Trophoblast cell (in vitro differentiated cells and primary cell): ENCODE data around the gene PPFIBP2.

Experiments used
- DNase-seq, 2 donors: peaks; one replicate each; pipeline ENCODE4 v3.0.0-alpha.2; 2016
- H2AFZ ChIP-seq: 2 replicates; pipeline ENCODE4 v1.6.1; 2013; ENCODE audit warnings: low read length, moderate library complexity, mild to moderate bottlenecking; ENCODE audit not compliant: insufficient read depth, poor library complexity
- H2AK5ac ChIP-seq: 2 replicates; pipeline ENCODE4 v1.6.1; 2013; ENCODE audit warnings: mild to moderate bottlenecking, low read length
- H2BK120ac ChIP-seq: 2 replicates; pipeline ENCODE4 v1.6.1; 2013; ENCODE audit warnings: low read length, mild to moderate bottlenecking, moderate library complexity; ENCODE audit not compliant: insufficient read depth, poor library complexity
- H2BK12ac ChIP-seq: 2 replicates; pipeline ENCODE4 v1.6.1; 2013; ENCODE audit warnings: mild to moderate bottlenecking, low read length, moderate library complexity
- H2BK5ac ChIP-seq: 2 replicates; pipeline ENCODE4 v1.6.1; 2013; ENCODE audit warnings: low read length, low read depth, moderate library complexity, mild to moderate bottlenecking; ENCODE audit not compliant: poor library complexity
- H3K14ac ChIP-seq: 2 replicates; pipeline ENCODE4 v1.6.1; 2013; ENCODE audit warnings: mild to moderate bottlenecking, low read length
- H3K18ac ChIP-seq: 2 replicates; pipeline ENCODE4 v1.6.1; 2013; ENCODE audit warnings: mild to moderate bottlenecking, low read length
- H3K23ac ChIP-seq: 2 replicates; pipeline ENCODE4 v1.6.1; 2013; ENCODE audit warnings: low read length
- H3K27ac ChIP-seq: 2 replicates; pipeline ENCODE4 v1.5.1; 2013; ENCODE audit warnings: low read depth, mild to moderate bottlenecking, inconsistent platforms, low read length, moderate library complexity
- H3K27me3 ChIP-seq: 2 replicates; pipeline ENCODE4 v1.6.1; 2013; ENCODE audit warnings: inconsistent platforms, mild to moderate bottlenecking, low read length, moderate library complexity; ENCODE audit not compliant: insufficient read depth
- H3K36me3 ChIP-seq, 2 experiments: 1 replicate in 1 of 2; 2 replicates in 1 of 2; pipeline ENCODE4 v1.6.1; 2013; ENCODE audit warnings: low read length in 2 of 2, mild to moderate bottlenecking in 2 of 2, moderate library complexity in 1 of 2; ENCODE audit not compliant: insufficient read depth in 2 of 2, control insufficient read depth in 1 of 2
- H3K4ac ChIP-seq: 2 replicates; pipeline ENCODE4 v1.6.1; 2013; ENCODE audit warnings: low read depth, mild to moderate bottlenecking, low read length, moderate library complexity
- H3K4me1 ChIP-seq, 2 experiments: 1 replicate in 1 of 2; 2 replicates in 1 of 2; pipeline ENCODE4 v1.6.1; 2013; ENCODE audit warnings: low read length in 2 of 2, mild to moderate bottlenecking in 2 of 2, moderate library complexity in 1 of 2; ENCODE audit not compliant: insufficient read depth in 2 of 2, control insufficient read depth in 1 of 2
- H3K4me2 ChIP-seq: 2 replicates; pipeline ENCODE4 v1.6.1; 2013; ENCODE audit warnings: inconsistent platforms, mild to moderate bottlenecking, low read length, moderate library complexity
- H3K4me3 ChIP-seq: 2 replicates; pipeline ENCODE4 v1.5.1; 2013; ENCODE audit warnings: mild to moderate bottlenecking, low read depth, low read length, inconsistent platforms
- H3K79me1 ChIP-seq: one replicate; pipeline ENCODE4 v1.6.1; 2013; ENCODE audit warnings: low read length
- H3K79me2 ChIP-seq: 2 replicates; pipeline ENCODE4 v1.6.1; 2013; ENCODE audit warnings: low read length, mild to moderate bottlenecking; ENCODE audit not compliant: control insufficient read depth, insufficient read depth, poor library complexity
- H3K9ac ChIP-seq: 2 replicates; pipeline ENCODE4 v1.6.1; 2013; ENCODE audit warnings: mild to moderate bottlenecking, low read length
- H3K9me3 ChIP-seq: 2 replicates; pipeline ENCODE4 v1.6.1; 2013; ENCODE audit warnings: low read depth, mild to moderate bottlenecking, control low read depth, inconsistent platforms, low read length; ENCODE audit not compliant: insufficient read depth
- H4K12ac ChIP-seq: 2 replicates; pipeline ENCODE4 v1.6.1; 2013; ENCODE audit warnings: low read depth, mild to moderate bottlenecking, low read length, moderate library complexity
- H4K8ac ChIP-seq: 2 replicates; pipeline ENCODE4 v1.6.1; 2013; ENCODE audit warnings: low read depth, mild to moderate bottlenecking, low read length, moderate library complexity
- H4K91ac ChIP-seq: one replicate; pipeline ENCODE4 v1.6.1; 2013; ENCODE audit warnings: low read depth, mild to moderate bottlenecking, low read length, moderate library complexity
- WGBS: extraction: QIAGEN DNeasy Blood & Tissue Kit; methylation state at CpG from one replicate; pipeline ENCODE4 v1.1.7; 2013; ENCODE audit warnings: missing lambda C conversion rate; ENCODE audit not compliant: insufficient read length, insufficient coverage; ENCODE audit errors: extremely low coverage; 5-methylcytosine and 5-hydroxymethylcytosine counted together

Gene PPFIBP2

DNA sequence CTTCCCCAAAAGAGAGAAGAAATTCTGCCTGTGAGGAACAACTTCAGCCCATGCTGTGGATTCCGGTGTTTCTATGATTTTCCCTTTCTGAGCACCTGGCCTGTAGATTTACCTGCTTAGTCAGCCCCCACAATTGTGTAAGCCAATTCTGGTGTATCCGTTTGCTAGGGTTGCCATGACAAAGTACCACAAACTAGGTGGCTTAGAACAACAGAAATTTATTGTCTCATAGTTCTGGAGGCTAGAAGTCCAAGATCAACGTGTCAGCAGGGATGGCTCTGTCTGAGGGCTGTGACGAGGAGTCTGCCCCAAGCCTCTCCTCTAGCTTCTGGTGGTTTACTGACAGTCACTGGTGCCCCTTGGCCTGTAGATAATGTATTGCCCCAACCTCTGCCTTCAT, 175.4 kb downstream of the PPFIBP2 start:
- WGBS: no CpG with 5 or more reads among the region's 4 CpGs
- H3K23ac ChIP-seq: no peak overlapping the region

DNA sequence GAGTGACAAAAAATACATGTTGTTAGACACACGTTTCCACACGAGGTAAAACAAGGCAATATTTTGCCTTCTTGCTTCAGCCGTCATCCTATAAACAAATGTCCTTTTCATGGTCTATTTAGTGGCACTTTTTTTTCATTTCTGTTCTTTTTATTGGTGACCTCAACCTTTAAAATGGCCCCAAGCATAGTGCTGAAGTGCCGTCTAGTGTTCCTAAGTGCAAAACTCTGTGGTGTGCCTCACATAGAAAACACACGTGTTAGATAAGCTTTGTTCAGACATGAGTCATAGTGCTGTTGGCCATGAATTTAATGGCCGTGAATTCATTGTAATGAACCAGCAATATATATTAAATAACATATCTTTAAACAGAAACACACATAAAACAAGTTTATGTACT, 176.8 kb downstream of the PPFIBP2 start:
- no peak overlapping the region for H2BK5ac ChIP-seq
- H2BK120ac ChIP-seq: no peak overlapping the region
- no CpG with 5 or more reads among the region's 6 CpGs for WGBS
- H3K14ac ChIP-seq: no peak overlapping the region
- H3K27me3 ChIP-seq: no peaks in the 10 kb centered on the region
- H3K9ac ChIP-seq: no peak overlapping the region
- H3K18ac ChIP-seq: no peak overlapping the region
- H3K4me2 ChIP-seq: no peak overlapping the region
- H4K91ac ChIP-seq: no peak overlapping the region
- H2BK12ac ChIP-seq: no peak overlapping the region
- H3K4me3 ChIP-seq: no peak overlapping the region
- H3K36me3 ChIP-seq: no peaks in the 10 kb centered on the region
- no peak overlapping the region for H4K12ac ChIP-seq
- no peak for DNase-seq
- no peak overlapping the region for H3K4ac ChIP-seq
- H3K23ac ChIP-seq: no peak overlapping the region
- no peaks in the 10 kb centered on the region for H3K79me2 ChIP-seq
- no peak overlapping the region for H2AK5ac ChIP-seq
- H3K79me1 ChIP-seq: no peaks in the 10 kb centered on the region
- H3K27ac ChIP-seq: no peak overlapping the region
- no peak overlapping the region for H2AFZ ChIP-seq
- no peaks in the 10 kb centered on the region for H3K9me3 ChIP-seq
- H4K8ac ChIP-seq: no peak overlapping the region
- peaks cover 0 to 3% of the 10 kb centered on the region in 2 experiments for H3K4me1 ChIP-seq

More for the DNA sequence above, 175.4 kb downstream of the PPFIBP2 start:
- H3K9me3 ChIP-seq: no peaks in the 10 kb centered on the region
- no peak overlapping the region for H2BK5ac ChIP-seq
- no peak overlapping the region for H3K4me2 ChIP-seq
- H3K18ac ChIP-seq: no peak overlapping the region
- no peak overlapping the region for H3K27ac ChIP-seq
- H3K9ac ChIP-seq: no peak overlapping the region
- no peak overlapping the region for H2BK120ac ChIP-seq
- H4K8ac ChIP-seq: no peak overlapping the region
- H3K14ac ChIP-seq: no peak overlapping the region
- H4K91ac ChIP-seq: no peak overlapping the region
- peak; percentile 54 to 73 for DNase-seq
- no peak overlapping the region for H2AFZ ChIP-seq
- H3K4me3 ChIP-seq: no peak overlapping the region
- H4K12ac ChIP-seq: no peak overlapping the region
- H3K79me1 ChIP-seq: no peaks in the 10 kb centered on the region
- H3K4ac ChIP-seq: no peak overlapping the region
- H3K79me2 ChIP-seq: no peaks in the 10 kb centered on the region
- no peak overlapping the region for H2AK5ac ChIP-seq
- H3K36me3 ChIP-seq: no peaks in the 10 kb centered on the region
- H2BK12ac ChIP-seq: no peak overlapping the region
- no peaks in the 10 kb centered on the region for H3K27me3 ChIP-seq
- H3K4me1 ChIP-seq: peaks cover 0 to 3% of the 10 kb centered on the region in 2 experiments

DNA sequence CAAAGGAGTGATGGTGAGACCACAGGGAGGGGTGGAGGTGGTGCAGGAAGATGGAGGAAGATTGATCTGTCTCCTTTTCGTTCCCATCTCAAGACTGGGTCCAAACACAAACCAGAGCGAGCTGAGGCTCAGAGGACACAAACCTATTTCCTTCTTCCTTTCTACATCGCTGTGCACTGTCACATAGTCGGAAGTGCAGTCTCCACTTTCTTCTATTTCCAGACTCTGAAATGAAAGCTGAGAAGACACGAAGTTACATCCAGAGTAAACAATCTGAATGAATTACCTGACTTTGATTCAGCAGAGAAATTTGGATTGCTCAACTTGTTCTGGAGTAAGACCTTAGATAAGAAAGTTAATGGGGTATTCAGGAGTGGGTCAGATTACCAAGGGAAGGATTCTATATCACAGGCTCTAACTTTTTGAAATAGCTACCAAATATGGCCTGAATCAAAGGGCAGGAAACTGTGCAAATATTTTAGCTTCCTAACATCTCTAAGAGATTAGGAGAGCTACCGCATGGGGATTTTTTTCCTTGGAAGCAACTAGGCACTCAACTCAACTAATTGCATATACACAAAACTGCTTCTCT, 178.1 kb downstream of the PPFIBP2 start:
- no peak overlapping the region for H3K23ac ChIP-seq
- no peak overlapping the region for H2AK5ac ChIP-seq
- H3K14ac ChIP-seq: no peak overlapping the region
- no peak overlapping the region for H2BK12ac ChIP-seq
- no peaks in the 10 kb centered on the region for H3K79me2 ChIP-seq
- H2AFZ ChIP-seq: no peak overlapping the region
- no peak overlapping the region for H3K27ac ChIP-seq
- no peaks in the 10 kb centered on the region for H3K36me3 ChIP-seq
- H4K91ac ChIP-seq: no peak overlapping the region
- no peaks in the 10 kb centered on the region for H3K9me3 ChIP-seq
- no peak overlapping the region for H3K9ac ChIP-seq
- no peak overlapping the region for H3K4me2 ChIP-seq
- H3K79me1 ChIP-seq: no peaks in the 10 kb centered on the region
- no CpG with 5 or more reads among the region's 6 CpGs for WGBS
- H3K27me3 ChIP-seq: no peaks in the 10 kb centered on the region
- peaks cover 0 to 9% of the 10 kb centered on the region in 2 experiments for H3K4me1 ChIP-seq
- H3K4me3 ChIP-seq: no peak overlapping the region
- H4K8ac ChIP-seq: no peak overlapping the region
- H3K18ac ChIP-seq: no peak overlapping the region
- H2BK120ac ChIP-seq: no peak overlapping the region
- no peak overlapping the region for H3K4ac ChIP-seq
- DNase-seq: peak; percentile 29 to 68
- no peak overlapping the region for H2BK5ac ChIP-seq
- no peak overlapping the region for H4K12ac ChIP-seq

DNA sequence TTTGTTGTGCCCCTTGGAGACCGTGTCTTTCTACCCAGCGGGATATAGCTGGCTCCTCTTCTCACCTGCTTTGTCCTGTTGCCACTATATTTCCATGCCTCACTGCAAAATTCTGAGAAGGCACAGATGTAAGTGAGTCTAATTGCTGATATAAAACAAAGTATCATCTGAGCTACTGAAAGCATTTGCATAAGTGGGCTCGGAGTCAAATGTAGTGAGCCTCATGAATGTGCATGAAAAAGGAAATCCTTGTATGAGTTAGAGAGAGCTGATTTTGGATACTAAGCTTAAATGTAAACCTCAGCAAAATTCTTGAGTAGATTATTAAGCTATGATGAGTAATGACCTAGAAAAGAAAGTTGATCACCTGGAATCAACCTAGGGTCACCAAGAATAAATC, 178.6 kb downstream of the PPFIBP2 start:
- no peak overlapping the region for H3K4ac ChIP-seq
- no peak overlapping the region for H3K23ac ChIP-seq
- H3K4me1 ChIP-seq: peaks cover 0 to 9% of the 10 kb centered on the region in 2 experiments
- no peak overlapping the region for H4K12ac ChIP-seq
- H3K14ac ChIP-seq: no peak overlapping the region
- H3K27ac ChIP-seq: no peak overlapping the region
- H2BK12ac ChIP-seq: no peak overlapping the region
- H4K8ac ChIP-seq: no peak overlapping the region
- no peak overlapping the region for H3K4me3 ChIP-seq
- H3K79me1 ChIP-seq: no peaks in the 10 kb centered on the region
- H3K36me3 ChIP-seq: no peaks in the 10 kb centered on the region
- H2AK5ac ChIP-seq: no peak overlapping the region
- no CpG with 5 or more reads among the region's 3 CpGs for WGBS
- H3K18ac ChIP-seq: no peak overlapping the region
- no peak overlapping the region for H3K4me2 ChIP-seq
- no peak for DNase-seq
- H2AFZ ChIP-seq: no peak overlapping the region
- no peak overlapping the region for H2BK5ac ChIP-seq
- no peak overlapping the region for H4K91ac ChIP-seq
- no peak overlapping the region for H2BK120ac ChIP-seq
- no peaks in the 10 kb centered on the region for H3K9me3 ChIP-seq
- H3K79me2 ChIP-seq: no peaks in the 10 kb centered on the region
- no peaks in the 10 kb centered on the region for H3K27me3 ChIP-seq
- no peak overlapping the region for H3K9ac ChIP-seq
